ENCODE data around the gene TBX3. TPM values are rescaled to one million over a fixed set of nuclear protein-coding genes. Genes with fewer than 3 reads are reported as not detected.

The TBX3 gene
- total RNA-seq, 1 donor from 2014 or later, result 55.1 TPM

DNA sequence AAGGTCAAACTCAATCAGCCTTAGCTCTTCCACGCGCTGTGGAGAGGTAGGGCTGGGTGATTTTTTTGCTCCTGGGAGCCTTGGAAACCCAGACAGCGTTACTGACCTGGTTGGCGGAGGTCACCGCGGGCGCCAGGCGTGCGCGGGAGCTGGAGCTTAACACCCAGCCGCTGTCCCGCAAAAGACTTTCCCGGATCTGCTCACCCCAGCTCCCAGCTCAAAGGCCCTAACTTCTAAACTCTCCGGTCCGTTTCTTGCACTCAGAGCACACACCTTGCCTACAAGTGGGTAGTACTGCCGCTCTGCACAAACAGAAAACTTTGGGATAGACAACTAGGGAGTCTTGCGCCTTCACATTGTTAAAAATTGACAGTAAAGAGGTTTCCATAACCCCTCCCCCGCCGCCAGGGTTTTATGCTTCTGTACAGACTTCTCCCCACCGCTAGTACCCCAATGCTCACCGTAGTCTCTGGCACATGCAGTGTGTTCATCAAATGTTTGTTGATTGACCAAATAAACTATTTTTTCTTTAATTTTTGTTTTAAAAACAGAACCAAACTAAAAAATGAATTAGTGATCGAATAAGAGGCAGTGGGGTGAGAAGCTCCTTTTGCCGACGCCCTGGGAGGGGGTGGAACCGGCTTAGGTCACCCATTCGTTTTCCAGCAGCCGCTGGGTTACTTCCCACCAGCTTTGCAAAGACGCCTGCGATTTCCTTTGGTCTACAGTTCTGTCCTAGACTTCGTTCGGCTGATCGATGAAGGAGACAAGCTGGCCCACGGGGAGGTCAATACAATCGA, 12.7 kb upstream of the TBX3 start:
- no peak for DNase-seq

DNA sequence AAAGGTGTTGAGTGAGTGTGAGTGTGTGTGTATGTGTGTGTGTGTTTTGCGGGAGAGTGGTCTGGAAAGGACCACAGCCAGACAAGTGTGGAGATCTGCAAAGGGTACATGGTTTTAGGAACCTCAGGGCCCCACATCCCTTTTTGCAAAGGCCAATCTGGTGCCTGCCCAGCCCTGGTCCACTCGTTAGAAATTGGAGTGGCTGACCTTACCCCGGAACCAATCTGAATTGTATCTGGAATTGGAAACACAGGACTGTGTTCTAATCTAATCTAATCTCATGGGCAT, 11.3 kb upstream of the TBX3 start:
- DNase-seq, result no peak

DNA sequence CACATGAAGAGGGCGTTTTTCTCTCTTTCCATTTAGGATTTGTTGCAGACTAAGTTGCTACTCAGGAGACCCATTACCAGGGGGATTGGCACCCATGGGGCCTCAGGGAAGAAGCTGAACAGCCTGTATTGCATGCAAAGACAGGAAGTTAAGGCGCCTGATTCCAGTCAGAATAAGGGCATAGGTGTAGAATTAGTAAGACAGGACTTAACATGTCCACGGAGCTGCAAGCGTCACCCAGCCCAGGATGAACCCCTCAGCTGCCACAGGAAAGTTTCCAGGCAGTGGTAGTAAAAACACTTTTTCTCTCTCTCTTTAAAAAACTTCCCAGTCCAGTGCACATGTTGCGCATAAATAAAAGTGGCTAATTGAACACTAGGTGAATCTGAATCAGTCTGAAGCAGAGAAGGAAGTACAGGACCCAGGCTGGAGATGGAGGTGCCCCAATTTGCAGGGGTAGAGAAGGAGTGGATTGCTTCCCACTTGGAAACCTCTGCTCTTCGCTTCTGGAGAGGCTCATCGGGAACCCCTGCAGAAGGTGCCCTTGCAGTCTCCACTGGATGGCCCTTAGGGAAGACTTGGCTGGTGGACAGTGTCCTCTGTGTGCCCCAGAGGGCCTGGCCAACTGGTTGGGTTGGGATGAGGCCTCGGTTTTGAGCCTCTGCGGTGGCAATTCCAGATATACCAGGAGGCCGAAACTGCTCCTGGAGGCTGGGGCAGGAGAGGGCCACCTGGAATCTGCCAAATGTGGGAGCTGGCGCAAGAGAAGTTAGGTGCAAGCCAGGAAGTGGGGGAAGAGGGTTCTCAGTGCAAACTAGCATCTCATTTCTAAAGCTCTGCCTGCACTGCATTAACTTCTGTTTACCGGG, 10.7 kb upstream of the TBX3 start:
- DNase-seq, result no peak

DNA sequence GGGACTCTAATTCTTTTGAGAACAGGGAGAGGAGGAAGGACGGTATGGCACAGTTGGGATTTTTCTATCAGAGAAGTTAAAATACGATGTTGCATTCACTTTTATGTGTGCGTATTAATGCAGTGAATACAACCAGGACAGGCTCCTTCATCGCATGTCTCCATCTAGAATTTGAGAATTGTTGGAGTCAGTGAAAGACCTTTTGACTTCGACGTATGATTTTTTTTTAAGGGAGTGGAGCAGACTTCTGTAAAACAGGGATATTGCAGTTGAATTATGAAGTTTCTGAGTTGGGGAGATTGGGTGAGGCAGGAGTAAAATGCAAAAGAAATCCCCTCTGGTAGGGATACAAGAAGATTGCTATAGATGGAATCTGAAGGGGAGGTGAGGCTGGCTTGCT, 9.6 kb upstream of the TBX3 start:
- no peak for DNase-seq

DNA sequence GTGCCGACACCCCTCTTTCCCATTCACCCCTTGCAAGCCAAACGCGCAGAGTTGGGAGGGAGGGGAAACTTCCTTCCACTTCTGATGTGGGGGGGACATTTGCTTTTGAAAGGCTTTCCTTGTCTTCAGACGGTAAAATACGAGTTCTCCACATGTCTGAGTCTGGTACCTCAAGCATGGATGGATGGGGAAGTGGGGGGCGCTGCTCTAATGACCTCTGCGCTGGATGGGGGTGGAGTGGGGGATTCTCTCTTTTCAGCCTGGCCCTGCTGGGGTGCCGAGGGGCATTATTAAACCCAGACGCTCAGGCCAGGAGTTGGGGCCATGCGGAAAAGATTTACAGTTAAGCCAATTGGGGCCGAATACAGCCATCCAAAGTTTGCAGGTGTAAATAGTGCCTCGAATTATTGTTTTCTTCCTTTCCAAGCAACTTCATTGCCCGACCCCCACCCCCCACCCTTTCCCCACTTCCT, 9.1 kb upstream of the TBX3 start:
- no peak for DNase-seq

DNA sequence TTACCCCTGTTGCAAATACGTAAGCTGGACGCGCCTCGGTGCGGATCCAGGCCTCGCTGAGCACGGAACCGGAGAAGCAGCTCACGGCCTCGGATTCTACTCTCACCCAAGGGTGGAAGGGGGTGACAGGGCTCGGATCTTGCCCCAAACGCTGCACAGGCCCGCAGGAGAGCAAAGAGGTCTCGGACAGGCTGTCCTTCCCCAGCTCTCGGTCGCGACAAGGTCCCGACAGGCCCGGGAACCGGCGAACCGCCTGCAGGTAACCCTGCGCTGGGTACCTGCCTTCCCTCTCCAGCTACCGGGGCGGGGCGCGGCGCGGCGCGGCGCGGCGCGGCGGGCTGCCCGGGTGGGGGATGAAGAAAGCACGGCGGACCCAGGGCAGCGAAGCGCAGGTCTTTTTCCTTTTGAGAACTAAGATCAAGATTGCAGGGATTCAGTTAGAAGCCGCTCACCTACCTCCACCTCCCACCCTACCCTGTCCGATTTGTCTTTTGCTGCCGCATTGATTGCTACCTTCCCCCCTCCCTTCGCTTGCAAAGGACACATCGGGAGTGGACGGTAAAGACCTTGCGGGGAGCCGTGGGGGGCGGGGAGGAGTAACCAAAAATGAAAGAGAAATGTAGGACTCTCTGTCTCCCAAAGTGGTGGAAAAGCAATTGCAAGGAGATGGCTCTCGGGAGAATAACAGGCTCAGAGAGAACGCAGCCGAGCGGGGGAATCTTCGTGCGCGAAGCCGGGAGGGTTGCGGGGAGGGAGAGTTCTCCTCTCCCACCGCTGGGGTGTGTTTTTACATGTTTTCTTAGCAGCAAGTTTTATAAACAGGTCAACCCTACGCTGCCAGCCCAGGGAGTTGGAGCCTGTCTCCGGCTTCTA, 8.4 kb upstream of the TBX3 start:
- DNase-seq, result peak; percentile 68

DNA sequence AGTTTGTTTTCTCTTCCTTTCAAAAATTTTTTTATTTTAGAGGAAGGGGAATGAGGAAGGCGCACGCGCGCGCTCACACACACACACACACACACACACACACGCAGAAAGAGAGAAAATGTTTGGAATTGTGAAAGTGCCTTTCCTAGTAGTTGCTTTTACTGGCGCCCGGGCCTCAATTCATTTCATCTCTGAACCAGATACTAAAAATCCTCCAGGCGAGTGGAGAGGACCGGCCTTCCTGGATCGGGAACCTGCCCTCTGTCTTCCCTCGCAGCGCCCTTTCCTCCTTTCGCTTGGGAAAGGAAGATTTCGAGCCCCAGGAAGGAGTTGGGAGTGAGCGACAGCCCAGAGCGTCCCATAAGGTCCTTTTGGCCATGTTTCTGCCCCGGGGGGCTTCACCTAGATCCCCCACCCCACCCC, 7.8 kb upstream of the TBX3 start:
- DNase-seq, result peak; percentile 8

DNA sequence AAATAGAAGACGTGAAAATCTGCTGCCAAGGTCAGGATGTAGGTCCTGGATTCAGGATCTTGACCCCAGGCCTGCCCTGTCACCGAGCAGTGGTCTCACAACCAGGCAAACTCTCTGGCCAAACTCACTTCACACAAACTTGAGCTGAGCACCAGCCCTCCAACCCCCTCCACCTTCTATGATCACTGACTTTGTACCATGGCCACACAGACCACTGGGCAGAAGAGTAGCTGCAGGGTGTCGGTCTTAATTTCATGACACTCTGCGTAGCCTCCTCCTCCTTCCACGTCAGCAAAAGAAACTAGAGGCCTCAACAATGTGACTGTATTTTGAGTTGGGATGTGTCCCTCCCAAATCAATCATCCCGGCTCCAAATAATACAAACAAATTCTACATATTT, 7.2 kb upstream of the TBX3 start:
- peak; percentile 22 for DNase-seq

DNA sequence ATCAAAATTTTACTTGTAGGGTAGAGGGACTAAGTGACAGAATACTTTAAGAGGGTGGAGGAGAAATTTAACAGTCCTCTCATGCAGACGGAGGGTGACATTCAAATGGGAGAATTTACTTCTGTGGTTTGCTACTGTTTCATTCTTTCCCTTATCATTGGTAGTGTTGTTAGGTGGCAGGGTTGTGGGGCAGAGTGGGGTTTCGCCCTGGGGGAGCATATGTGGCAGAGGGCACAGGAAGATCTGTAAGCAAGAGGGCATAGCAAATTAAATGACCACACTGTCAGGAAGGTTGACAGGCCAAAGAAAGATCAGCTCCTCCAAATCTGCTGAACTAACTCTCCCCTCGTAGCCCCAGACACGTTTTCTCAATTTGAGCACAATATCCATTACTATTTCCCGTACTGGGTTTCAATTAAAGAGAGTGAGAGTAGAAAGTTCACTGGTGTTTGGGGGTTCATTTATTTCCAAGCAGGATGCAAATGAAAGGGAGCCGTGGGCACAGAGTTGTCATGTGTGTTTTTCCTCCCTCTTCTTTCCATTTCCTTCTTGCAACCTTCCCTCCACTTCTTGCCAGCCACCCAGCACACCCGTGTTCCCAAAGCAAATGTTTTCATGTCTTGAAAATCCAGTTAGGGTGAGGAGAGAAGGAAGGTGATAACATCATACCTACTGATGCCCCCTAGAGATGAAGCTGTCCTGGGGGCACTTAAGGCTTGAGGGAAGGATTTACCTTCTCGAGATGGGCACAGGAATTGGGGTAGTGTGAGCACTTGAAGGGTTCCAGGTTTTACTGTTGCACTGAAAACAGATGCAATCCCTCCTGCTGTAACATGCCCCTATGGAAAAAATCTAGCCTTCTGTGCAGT, 6.5 kb upstream of the TBX3 start:
- peak; percentile 5 for DNase-seq

DNA sequence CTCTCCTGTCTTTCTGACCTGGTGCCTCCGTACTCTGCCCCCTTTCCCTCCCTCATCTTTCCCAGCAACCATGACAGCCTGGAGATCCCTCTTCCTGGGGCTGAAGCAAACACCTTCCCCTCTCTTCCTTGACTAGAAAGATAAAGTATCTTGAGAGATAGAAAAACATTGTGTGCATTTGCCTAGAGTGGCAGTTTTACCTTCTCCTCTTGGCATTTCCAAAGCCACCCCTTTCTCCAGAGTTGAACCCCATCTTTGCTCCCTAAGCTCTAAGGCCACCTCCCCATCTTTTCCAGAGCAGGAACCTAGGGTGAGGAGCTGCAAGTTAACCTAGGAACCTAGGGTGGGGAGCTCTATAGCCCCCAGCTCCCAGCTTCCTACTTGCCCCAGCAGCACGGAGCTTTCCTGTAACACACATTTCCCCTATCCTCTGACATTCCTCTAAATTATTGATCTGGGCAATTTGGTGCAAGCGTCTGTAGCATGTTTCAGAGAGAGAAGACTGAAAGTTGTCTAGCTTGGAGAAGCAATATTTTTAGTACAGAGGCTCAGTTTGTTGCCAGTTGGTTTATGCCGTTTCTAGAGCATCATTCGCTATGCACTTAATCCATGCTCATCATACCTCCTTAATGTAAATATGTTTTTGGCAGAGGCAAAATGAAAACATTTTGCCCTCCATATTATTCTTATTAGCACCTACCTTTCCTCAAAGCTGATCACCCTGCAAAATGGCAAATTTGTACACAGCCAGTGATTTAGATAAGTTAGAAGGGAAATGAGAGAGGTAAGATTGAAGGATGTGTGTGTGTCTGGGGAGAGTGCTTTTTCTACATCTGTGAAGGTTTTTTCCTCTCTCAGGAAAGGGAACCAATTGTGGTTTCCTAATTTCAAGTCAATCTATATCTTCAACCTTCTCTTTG, 5.4 kb upstream of the TBX3 start:
- no peak for DNase-seq

DNA sequence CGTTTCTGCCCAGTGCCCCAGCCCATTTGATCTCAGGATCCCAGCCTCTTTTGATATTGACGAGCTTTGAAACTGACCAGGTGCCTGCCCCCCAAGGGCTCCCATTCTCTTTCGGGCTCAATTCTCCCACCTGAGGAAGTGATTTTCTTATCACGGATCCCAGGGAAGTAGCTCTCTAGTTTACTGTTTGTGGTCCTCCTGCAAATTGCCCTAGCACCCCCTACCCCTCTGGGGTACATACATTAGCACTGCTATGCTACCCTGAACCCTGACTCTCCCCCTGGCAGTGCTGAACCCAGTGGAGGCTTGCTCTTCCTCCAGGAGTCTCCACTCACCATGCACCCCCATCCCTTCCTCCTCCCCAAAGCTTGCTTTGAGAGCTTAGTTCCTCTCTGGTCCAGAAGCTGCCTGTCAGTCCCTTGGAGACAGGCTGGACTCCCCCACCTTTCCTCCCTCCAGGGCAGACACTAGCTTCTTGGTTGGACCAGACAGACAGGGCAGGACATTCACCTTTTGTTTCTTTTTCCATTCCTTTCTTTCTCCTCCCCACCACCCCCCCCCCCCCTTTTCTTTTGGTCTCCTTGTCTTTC, 4.4 kb upstream of the TBX3 start:
- DNase-seq, result no peak

DNA sequence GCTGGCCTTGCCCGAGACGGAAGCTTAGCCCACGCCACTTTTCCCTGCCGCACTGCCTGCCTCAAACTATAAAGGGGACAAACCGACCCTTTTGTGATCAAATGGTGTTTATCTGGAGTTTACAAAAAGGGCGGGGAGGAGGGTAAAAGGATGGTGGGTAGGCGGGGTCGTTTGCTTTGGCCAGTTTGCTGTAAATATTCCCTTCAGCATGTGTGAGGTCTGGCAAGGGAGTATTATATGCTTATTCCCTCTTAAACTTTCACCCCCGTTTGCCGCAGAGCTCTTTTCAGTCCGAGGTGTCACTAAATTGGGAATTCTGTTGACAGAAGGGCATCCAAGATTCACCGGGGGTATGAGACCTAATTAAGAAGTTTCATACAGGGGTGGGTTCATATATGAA, 3.8 kb upstream of the TBX3 start:
- DNase-seq, result no peak

DNA sequence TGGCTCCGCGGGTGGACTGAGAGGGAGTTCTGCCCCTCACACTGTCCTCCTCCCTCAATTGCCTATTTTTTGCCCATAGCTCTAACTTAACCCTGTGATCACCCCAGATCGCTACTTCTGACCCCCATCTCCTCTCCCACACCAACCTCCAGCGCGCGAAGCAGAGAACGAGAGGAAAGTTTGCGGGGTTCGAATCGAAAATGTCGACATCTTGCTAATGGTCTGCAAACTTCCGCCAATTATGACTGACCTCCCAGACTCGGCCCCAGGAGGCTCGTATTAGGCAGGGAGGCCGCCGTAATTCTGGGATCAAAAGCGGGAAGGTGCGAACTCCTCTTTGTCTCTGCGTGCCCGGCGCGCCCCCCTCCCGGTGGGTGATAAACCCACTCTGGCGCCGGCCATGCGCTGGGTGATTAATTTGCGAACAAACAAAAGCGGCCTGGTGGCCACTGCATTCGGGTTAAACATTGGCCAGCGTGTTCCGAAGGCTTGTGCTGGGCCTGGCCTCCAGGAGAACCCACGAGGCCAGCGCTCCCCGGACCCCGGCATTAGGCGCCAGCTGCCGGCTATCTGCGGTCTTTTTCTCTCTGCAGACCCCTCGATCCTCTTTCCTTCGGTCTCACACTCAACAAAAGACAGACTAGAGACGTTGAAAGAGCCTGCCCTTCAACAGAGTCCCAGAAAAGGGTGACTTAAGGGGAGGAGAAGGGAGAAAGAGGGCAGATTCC, 3.0 kb upstream of the TBX3 start:
- peak; percentile 21 for DNase-seq

DNA sequence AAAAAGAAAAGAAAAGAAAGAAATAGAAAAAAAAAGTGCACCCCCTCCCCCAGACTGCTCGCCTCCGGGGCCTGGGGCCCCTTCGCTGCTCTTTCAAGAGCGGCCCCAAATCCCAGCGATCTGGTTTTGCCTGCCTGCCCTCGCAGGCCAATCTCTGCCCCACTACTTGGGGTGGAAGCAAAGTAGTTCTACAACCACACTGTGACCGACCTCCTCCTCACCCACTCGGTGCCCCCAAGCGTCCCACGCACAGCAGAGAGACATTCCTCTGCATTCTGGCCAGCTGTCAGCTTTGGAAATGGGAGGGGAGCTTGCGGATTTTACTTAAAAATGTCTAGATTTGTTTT, 2.4 kb upstream of the TBX3 start:
- no peak for DNase-seq

DNA sequence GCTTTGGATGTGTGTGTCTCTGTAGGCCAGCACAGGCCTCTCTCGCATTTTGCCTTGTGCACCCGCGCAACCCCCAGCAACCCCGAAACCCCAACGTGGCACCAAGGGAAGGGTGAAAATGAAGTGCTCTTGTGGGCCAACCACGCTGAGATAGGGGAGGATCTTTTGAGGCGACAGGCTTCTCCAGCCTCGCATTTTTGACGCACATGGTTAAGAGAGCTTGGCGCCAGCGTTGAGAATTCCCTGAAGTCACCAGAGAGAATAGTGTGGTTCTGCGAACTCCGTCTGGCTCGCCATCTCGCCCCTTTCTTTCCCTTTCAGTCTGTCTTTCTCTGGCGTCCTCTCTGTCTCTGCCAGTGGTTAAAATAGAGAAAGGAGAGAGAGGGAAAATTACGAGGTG, 1.9 kb upstream of the TBX3 start:
- no peak for DNase-seq

DNA sequence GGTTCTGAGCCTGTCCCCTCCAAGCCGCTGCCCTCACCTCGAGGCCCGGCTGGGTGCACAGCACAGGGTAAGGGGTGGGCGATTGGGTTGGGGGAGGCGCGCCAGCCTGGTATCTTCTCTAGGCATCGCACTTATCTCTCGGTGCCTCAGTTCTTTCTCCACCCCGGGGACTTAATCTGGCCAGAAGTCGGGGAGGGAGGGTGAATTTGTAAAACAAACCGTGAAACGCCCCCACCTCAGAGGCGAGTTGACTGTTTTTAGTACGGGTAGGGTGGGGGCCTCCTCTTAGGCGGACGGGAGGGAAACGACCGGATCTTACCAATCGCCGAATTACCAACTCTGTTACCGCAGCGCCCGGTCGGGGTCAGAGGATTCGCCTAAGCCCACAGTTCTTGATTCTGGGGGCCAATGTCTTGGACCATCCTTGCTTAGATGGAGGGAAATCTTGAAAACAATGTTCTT, 1.4 kb upstream of the TBX3 start:
- DNase-seq, result no peak

DNA sequence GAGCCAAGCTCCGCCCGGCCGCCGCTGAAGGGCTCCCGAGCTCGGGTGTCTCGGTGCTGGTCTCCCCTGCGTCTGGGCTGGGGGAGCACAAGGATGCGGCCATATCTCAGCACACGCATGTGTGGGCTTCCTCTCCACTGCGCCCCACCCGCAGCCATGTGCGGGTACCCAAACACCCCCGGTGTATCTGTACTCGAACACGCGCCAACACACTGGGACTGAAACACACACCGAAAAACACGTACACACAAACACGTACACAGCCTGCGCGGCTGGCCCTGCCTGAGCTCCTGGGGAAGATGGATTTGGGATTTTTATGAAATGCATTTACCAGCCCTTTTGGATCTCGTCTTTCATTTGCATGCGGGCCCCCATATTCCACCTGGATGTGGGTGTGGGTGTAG, 897 bp upstream of the TBX3 start:
- DNase-seq, result no peak

DNA sequence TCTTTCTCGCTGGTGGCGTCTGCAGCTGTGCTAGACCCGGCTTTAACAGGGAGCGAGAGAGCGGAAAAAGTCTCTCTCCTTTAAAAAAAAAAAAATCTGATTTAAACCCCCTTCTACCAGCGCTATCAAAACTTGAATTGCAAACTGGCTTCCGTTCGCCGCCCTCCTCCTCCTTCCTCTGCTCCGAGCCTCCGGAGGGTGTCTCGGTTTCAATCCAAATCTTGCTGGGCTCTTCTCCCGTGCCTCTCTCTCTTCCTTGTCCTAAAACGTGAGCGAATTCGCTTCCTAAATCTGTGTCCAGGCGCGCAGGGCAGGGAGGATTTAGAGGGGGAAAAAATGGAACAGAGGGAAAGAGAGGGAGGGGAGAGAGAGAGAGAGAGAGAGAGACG, 272 bp downstream of the TBX3 start:
- DNase-seq, result no peak

Measured in tongue (tissue), 2 donors.